ENCODE data around the gene PTPN11.

Gene PTPN11

GRCh38 chr12:112419297-112420133 lies 768 bp downstream of the PTPN11 start:
- TF ChIP-seq CTCF (IDR thresholded peaks at IDR 0.05; ENCODE audit: low read depth, low read length, poor library complexity, severe bottlenecking) (no peak), EZH2phosphoT487 (IDR thresholded peaks at IDR 0.05; ENCODE audit: borderline replicate concordance, low read length) (no peak)
- H3K36me3 ChIP-seq (ENCODE audit: control insufficient read depth, low read length), result peaks cover 31% of the 10 kb centered on the region
- H3F3A ChIP-seq (ENCODE audit: control insufficient read depth, insufficient read depth), result peaks cover 3% of the 10 kb centered on the region; the same call in 1 of the 2 replicates
- no peaks in the 10 kb centered on the region for H3K9me2 ChIP-seq (replicated peaks; ENCODE audit: control insufficient read depth, low read length)
- H3K27me3 ChIP-seq (ENCODE audit: control insufficient read depth, low read length), result no peaks in the 10 kb centered on the region
- peaks cover 31% of the 10 kb centered on the region for H3K4me1 ChIP-seq (ENCODE audit: control insufficient read depth, low read length)
- peak overlapping the region; percentile 72; the same call in 1 of the 2 replicates for H3K27ac ChIP-seq (ENCODE audit: low read depth, low read length)
- peaks cover 73% of the 10 kb centered on the region for H3K79me2 ChIP-seq (ENCODE audit: control insufficient read depth, low read length)
- H4K20me1 ChIP-seq (ENCODE audit: control insufficient read depth, insufficient read depth, low read depth, low read length), result peaks cover 26% of the 10 kb centered on the region
- peak overlapping the region; percentile 98 for H3K4me3 ChIP-seq (ENCODE audit: low read length)
- peak overlapping the region; percentile 89 for H3K4me2 ChIP-seq (ENCODE audit: low read length)
- H3K9me3 ChIP-seq (ENCODE audit: control insufficient read depth, insufficient read depth, low read length), result no peaks in the 10 kb centered on the region

- peak overlapping the region; percentile 89 for H3K4me2 ChIP-seq (ENCODE audit: low read length)
- H3K9me2 ChIP-seq (replicated peaks; ENCODE audit: control insufficient read depth, low read length), result no peaks in the 10 kb centered on the region
- H3F3A ChIP-seq (ENCODE audit: control insufficient read depth, insufficient read depth), result peaks cover 3% of the 10 kb centered on the region; the same call in 1 of the 2 replicates
- peaks cover 85% of the 10 kb centered on the region for H3K79me2 ChIP-seq (ENCODE audit: control insufficient read depth, low read length)
- no peak overlapping the region for H3K27ac ChIP-seq (ENCODE audit: low read depth, low read length)
- peaks cover 26% of the 10 kb centered on the region for H4K20me1 ChIP-seq (ENCODE audit: control insufficient read depth, insufficient read depth, low read depth, low read length)
- 0 out of 2 replicates have a peak overlapping the region, but pooled peaks have one; percentile 11 for H3K4me3 ChIP-seq (ENCODE audit: low read length)
- H3K36me3 ChIP-seq (ENCODE audit: control insufficient read depth, low read length), result peaks cover 34% of the 10 kb centered on the region
- no peaks in the 10 kb centered on the region for H3K9me3 ChIP-seq (ENCODE audit: control insufficient read depth, insufficient read depth, low read length)
- H3K4me1 ChIP-seq (ENCODE audit: control insufficient read depth, low read length), result peaks cover 31% of the 10 kb centered on the region
- H3K27me3 ChIP-seq (ENCODE audit: control insufficient read depth, low read length), result no peaks in the 10 kb centered on the region
- no peak for TF ChIP-seq CTCF (IDR thresholded peaks at IDR 0.05; ENCODE audit: low read depth, low read length, poor library complexity, severe bottlenecking)
- TF ChIP-seq EZH2phosphoT487 (IDR thresholded peaks at IDR 0.05; ENCODE audit: borderline replicate concordance, low read length), result no peak
Observed at GRCh38 chr12:112420740-112421139, 2.0 kb downstream of the PTPN11 start.

GRCh38 chr12:112421363-112421762 lies 2.6 kb downstream of the PTPN11 start:
- peaks cover 91% of the 10 kb centered on the region for H3K79me2 ChIP-seq (ENCODE audit: control insufficient read depth, low read length)
- peaks cover 3% of the 10 kb centered on the region; the same call in 1 of the 2 replicates for H3F3A ChIP-seq (ENCODE audit: control insufficient read depth, insufficient read depth)
- peaks cover 35% of the 10 kb centered on the region for H3K36me3 ChIP-seq (ENCODE audit: control insufficient read depth, low read length)
- H3K4me3 ChIP-seq (ENCODE audit: low read length), result no peak overlapping the region
- H3K9me3 ChIP-seq (ENCODE audit: control insufficient read depth, insufficient read depth, low read length), result no peaks in the 10 kb centered on the region
- no peak overlapping the region for H3K4me2 ChIP-seq (ENCODE audit: low read length)
- H3K9me2 ChIP-seq (replicated peaks; ENCODE audit: control insufficient read depth, low read length), result no peaks in the 10 kb centered on the region
- no peak overlapping the region for H3K27ac ChIP-seq (ENCODE audit: low read depth, low read length)
- H4K20me1 ChIP-seq (ENCODE audit: control insufficient read depth, insufficient read depth, low read depth, low read length), result peaks cover 26% of the 10 kb centered on the region
- no peaks in the 10 kb centered on the region for H3K27me3 ChIP-seq (ENCODE audit: control insufficient read depth, low read length)
- no peak for TF ChIP-seq CTCF (IDR thresholded peaks at IDR 0.05; ENCODE audit: low read depth, low read length, poor library complexity, severe bottlenecking)
- no peak for TF ChIP-seq EZH2phosphoT487 (IDR thresholded peaks at IDR 0.05; ENCODE audit: borderline replicate concordance, low read length)
- peaks cover 31% of the 10 kb centered on the region for H3K4me1 ChIP-seq (ENCODE audit: control insufficient read depth, low read length)

Measured in DOHH2 (cell line).